Stimulated activated naive CD8-positive, alpha-beta T cell treated with anti-CD3 and anti-CD28 coated beads, Interleukin-15, Interleukin-2, amounts not matched to agents 100 ng/mL and 50 ng/mL, for 24 hours (primary cell): ENCODE data around the gene ITPK1.

ENCODE experiments used
- H3K27ac Mint-ChIP-seq: one replicate; pipeline ENCODE4 v1.8.0; 2021; ENCODE audit warnings: mild to moderate bottlenecking, mixed read lengths
- H3K27me3 Mint-ChIP-seq: one replicate; pipeline ENCODE4 v1.8.0; 2021; ENCODE audit warnings: mixed read lengths
- H3K36me3 Mint-ChIP-seq: one replicate; pipeline ENCODE4 v1.8.0; 2021; ENCODE audit warnings: low read depth, mixed read lengths
- H3K4me1 Mint-ChIP-seq: one replicate; pipeline ENCODE4 v1.8.0; 2021; ENCODE audit warnings: low read depth, mixed read lengths
- H3K4me3 Mint-ChIP-seq: one replicate; pipeline ENCODE4 v1.8.0; 2021; ENCODE audit warnings: mild to moderate bottlenecking, mixed read lengths
- H3K9me3 Mint-ChIP-seq: one replicate; pipeline ENCODE4 v1.8.0; 2021; ENCODE audit warnings: mixed read lengths

The ITPK1 gene

DNA sequence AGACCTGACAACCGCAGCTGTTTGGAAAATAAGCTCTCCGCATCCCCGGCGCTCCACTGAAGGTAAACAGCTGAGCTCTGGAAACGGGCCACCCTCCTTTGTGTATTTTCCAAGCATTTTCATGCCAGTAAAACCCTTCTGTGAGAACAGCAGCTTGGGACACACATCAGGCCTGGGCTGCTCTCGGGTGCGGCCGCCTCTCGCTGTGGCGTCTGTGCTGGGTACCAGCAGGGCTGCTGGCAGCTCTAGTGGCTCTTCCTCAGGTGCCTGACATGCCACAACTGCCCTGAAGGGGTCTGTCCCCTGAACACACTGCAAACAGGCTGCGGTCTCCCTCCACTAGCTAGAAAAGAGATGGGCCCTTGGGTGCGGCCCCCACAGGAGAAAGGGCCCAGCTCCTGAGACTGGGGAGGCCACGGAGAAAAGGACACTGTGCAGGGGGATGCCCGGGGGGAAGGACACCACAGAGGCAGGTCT, 96.3 kb downstream of the ITPK1 start:
- peaks cover 24% of the 10 kb centered on the region for H3K4me1 Mint-ChIP-seq
- no peak overlapping the region for H3K4me3 Mint-ChIP-seq
- peaks cover 8% of the 10 kb centered on the region for H3K36me3 Mint-ChIP-seq
- no peaks in the 10 kb centered on the region for H3K27me3 Mint-ChIP-seq
- H3K27ac Mint-ChIP-seq, result no peak overlapping the region
- no peaks in the 10 kb centered on the region for H3K9me3 Mint-ChIP-seq

- no peaks in the 10 kb centered on the region for H3K27me3 Mint-ChIP-seq
- H3K36me3 Mint-ChIP-seq, result peaks cover 8% of the 10 kb centered on the region
- H3K27ac Mint-ChIP-seq, result no peak overlapping the region
- no peak overlapping the region for H3K4me3 Mint-ChIP-seq
- H3K4me1 Mint-ChIP-seq, result peaks cover 22% of the 10 kb centered on the region
- H3K9me3 Mint-ChIP-seq, result no peaks in the 10 kb centered on the region
Measured at GRCh38 chr14:93018366-93018765, 97.4 kb downstream of the ITPK1 start.

GRCh38 chr14:93017898-93018297, 97.8 kb downstream of the ITPK1 start:
- Mint-ChIP-seq H3K4me1 (peaks cover 22% of the 10 kb centered on the region), H3K4me3 (no peak overlapping the region), H3K36me3 (peaks cover 8% of the 10 kb centered on the region), H3K27me3 (no peaks in the 10 kb centered on the region), H3K27ac (no peak overlapping the region), H3K9me3 (no peaks in the 10 kb centered on the region)

GRCh38 chr14:93017301-93017797, 98.4 kb downstream of the ITPK1 start:
- peaks cover 21% of the 10 kb centered on the region for H3K4me1 Mint-ChIP-seq
- H3K27me3 Mint-ChIP-seq, result no peaks in the 10 kb centered on the region
- H3K27ac Mint-ChIP-seq, result no peak overlapping the region
- H3K9me3 Mint-ChIP-seq, result no peaks in the 10 kb centered on the region
- peaks cover 8% of the 10 kb centered on the region for H3K36me3 Mint-ChIP-seq
- no peak overlapping the region for H3K4me3 Mint-ChIP-seq

DNA sequence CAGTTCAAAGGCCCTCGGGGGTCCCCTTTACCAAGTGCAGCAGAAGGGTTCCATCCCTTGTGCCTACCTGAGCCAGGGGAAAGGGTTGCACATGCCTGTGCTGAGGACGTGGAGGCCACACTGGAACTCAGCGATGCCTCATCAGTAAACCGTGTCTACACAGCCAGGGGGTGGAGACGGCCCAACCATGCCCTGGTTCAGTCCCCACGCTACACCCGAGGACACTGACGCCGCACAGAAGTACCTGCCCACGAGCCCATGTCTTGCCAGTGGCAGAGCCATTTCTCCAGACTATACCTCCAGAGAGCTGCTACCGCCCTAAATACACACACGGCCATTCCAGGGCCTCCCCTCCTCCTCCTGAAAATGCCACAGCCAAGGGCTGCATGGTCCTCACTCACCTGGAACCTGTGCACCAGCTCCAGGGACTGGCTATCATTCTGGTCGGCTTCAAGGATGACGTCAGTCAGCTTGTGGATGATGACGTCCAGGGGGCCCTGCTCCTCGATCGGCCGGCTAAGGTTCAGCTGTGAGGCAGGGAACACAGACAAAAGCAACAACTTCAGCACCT, 99.4 kb downstream of the ITPK1 start:
- Mint-ChIP-seq H3K4me1 (peaks cover 26% of the 10 kb centered on the region), H3K4me3 (no peak overlapping the region), H3K36me3 (peaks cover 8% of the 10 kb centered on the region)

GRCh38 chr14:93015505-93015904, 100.2 kb downstream of the ITPK1 start:
- H3K27me3 Mint-ChIP-seq, result no peaks in the 10 kb centered on the region
- H3K9me3 Mint-ChIP-seq, result no peaks in the 10 kb centered on the region
- peaks cover 27% of the 10 kb centered on the region for H3K4me1 Mint-ChIP-seq
- peaks cover 8% of the 10 kb centered on the region for H3K36me3 Mint-ChIP-seq
- H3K4me3 Mint-ChIP-seq, result no peak overlapping the region
- H3K27ac Mint-ChIP-seq, result no peak overlapping the region

More for the DNA sequence above, 99.4 kb downstream of the ITPK1 start:
- H3K27me3 Mint-ChIP-seq, result no peaks in the 10 kb centered on the region
- H3K9me3 Mint-ChIP-seq, result no peaks in the 10 kb centered on the region
- H3K27ac Mint-ChIP-seq, result no peak overlapping the region

GRCh38 chr14:93015064-93015463, 100.7 kb downstream of the ITPK1 start:
- no peak overlapping the region for H3K27ac Mint-ChIP-seq
- H3K27me3 Mint-ChIP-seq, result no peaks in the 10 kb centered on the region
- no peaks in the 10 kb centered on the region for H3K9me3 Mint-ChIP-seq
- H3K4me1 Mint-ChIP-seq, result peaks cover 27% of the 10 kb centered on the region
- peaks cover 8% of the 10 kb centered on the region for H3K36me3 Mint-ChIP-seq
- H3K4me3 Mint-ChIP-seq, result no peak overlapping the region

- H3K9me3 Mint-ChIP-seq, result no peaks in the 10 kb centered on the region
- H3K27ac Mint-ChIP-seq, result peak overlapping the region; percentile 61
- no peaks in the 10 kb centered on the region for H3K27me3 Mint-ChIP-seq
- H3K4me1 Mint-ChIP-seq, result peaks cover 27% of the 10 kb centered on the region
- peaks cover 8% of the 10 kb centered on the region for H3K36me3 Mint-ChIP-seq
- H3K4me3 Mint-ChIP-seq, result no peak overlapping the region
Measured at GRCh38 chr14:93014058-93015023, 101.4 kb downstream of the ITPK1 start.

DNA sequence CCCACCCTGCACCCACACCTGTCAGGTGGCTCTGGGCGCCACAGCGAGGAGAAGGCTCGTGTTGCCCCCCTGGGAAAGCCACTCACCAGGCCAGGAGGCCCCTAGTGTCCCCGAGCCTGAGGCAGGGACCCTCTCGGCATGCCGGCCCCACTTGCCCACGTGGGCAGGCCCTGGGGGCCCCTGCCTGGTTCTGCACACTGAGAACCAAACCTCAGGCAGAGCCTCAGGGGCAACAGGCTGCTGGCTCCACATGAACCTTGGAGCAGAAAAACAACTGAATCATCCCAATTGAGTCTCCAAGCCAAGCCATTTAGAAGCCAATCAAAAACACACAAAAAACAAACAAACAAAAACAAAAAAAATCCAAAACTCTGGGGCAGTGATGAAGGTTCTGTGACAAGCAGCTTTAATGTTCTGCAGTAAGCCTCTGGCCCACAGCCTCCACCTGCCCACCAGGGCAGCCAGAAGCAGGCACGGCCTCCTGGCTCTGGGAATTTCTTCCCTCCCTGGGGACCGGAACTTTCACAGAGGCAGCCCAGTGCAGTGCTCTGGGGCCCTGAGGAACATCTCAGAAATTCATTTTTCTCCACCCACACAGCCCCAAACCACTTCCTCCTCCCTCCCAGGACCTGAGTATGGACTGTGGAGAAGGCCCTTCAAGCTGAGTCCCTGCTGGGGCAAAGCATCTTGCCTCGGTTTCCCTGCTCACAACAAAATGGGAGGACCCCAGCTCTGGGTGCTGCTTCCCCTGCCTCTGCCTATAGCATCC, 102.6 kb downstream of the ITPK1 start:
- H3K27ac Mint-ChIP-seq, result peak overlapping the region; percentile 61
- peaks cover 29% of the 10 kb centered on the region for H3K4me1 Mint-ChIP-seq
- no peak overlapping the region for H3K4me3 Mint-ChIP-seq
- H3K9me3 Mint-ChIP-seq, result no peaks in the 10 kb centered on the region
- H3K27me3 Mint-ChIP-seq, result no peaks in the 10 kb centered on the region
- H3K36me3 Mint-ChIP-seq, result peaks cover 10% of the 10 kb centered on the region

DNA sequence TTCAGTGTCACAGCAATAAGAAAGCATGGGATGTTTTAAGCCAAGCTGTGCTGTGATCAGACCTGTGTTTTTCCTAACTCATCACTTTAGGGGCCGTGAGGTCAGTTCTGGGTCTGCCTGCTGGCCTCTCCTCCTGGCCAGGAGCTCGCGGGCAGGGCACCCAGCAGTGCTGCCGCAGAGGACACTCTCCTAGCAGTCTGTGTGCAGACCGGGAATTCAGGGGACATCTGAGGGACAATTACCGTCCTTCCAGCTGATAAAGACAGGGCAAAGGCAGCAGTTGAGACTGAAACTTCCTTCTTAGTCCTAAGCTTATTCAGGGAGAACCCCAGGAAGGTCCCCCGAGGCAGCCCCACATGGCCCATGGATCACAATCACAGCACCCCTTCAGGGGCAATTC, 103.2 kb downstream of the ITPK1 start:
- H3K4me1 Mint-ChIP-seq, result peaks cover 35% of the 10 kb centered on the region

GRCh38 chr14:93011650-93012325, 103.9 kb downstream of the ITPK1 start:
- H3K9me3 Mint-ChIP-seq, result no peaks in the 10 kb centered on the region
- H3K36me3 Mint-ChIP-seq, result peaks cover 12% of the 10 kb centered on the region
- H3K27ac Mint-ChIP-seq, result peak overlapping the region; percentile 59
- peaks cover 39% of the 10 kb centered on the region for H3K4me1 Mint-ChIP-seq
- H3K27me3 Mint-ChIP-seq, result no peaks in the 10 kb centered on the region
- H3K4me3 Mint-ChIP-seq, result no peak overlapping the region

More for the DNA sequence above, 103.2 kb downstream of the ITPK1 start:
- H3K36me3 Mint-ChIP-seq, result peaks cover 12% of the 10 kb centered on the region
- H3K4me3 Mint-ChIP-seq, result no peak overlapping the region
- no peaks in the 10 kb centered on the region for H3K9me3 Mint-ChIP-seq
- no peaks in the 10 kb centered on the region for H3K27me3 Mint-ChIP-seq
- no peak overlapping the region for H3K27ac Mint-ChIP-seq

DNA sequence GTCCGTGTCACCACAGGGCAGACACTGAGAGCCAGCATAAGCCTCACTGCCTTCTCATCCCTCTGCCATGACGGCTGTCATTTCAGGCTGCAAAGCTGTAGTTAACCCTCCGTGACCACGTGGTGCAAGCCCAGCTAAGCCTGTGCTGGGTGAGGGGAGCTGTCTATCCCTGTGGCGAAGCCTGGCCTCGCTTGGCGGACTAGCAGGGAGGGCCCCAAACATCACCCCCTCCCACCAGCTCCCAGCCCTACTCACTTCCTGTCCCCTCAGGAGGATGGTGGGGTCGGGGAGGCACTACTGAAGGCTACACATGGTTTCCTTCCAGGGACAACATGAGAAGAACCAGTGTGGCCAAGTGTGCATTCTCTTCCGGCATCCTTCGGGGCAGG, 104.6 kb downstream of the ITPK1 start:
- Mint-ChIP-seq H3K27ac (no peak overlapping the region), H3K27me3 (no peaks in the 10 kb centered on the region), H3K4me1 (peaks cover 41% of the 10 kb centered on the region), H3K9me3 (no peaks in the 10 kb centered on the region), H3K36me3 (peaks cover 12% of the 10 kb centered on the region), H3K4me3 (no peak overlapping the region)

DNA sequence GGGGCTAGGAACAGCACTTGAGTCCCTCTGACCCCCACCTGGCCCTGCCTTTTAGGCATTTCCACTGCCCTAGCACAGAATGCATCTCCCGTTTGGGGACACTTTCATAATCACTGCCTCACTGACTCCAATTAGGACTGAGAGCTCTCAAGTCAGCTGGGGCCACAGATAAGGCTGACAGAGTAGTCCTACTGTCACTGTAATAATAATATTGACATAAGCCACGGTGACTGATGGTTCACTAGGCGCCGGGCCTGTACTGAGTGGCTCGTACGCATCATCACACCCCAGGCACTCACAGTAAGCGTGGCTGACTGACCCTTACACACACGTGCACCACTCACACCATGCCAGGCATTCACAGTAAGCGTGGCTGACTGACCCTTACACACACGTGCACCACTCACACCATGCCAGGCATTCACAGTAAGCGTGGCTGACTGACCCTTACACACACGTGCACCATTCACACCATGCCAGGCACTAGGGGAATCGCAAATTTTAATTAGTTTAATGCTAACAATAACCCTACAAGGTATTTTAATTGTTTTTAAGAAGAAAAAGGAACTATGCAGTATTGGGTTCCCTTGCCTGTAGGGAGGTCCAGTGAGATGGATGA, 105.1 kb downstream of the ITPK1 start:
- peaks cover 41% of the 10 kb centered on the region for H3K4me1 Mint-ChIP-seq
- H3K9me3 Mint-ChIP-seq, result no peaks in the 10 kb centered on the region
- peaks cover 8% of the 10 kb centered on the region for H3K36me3 Mint-ChIP-seq
- H3K27ac Mint-ChIP-seq, result no peak overlapping the region
- no peaks in the 10 kb centered on the region for H3K27me3 Mint-ChIP-seq
- H3K4me3 Mint-ChIP-seq, result no peak overlapping the region

GRCh38 chr14:93010130-93010499, 105.6 kb downstream of the ITPK1 start:
- no peaks in the 10 kb centered on the region for H3K27me3 Mint-ChIP-seq
- peaks cover 8% of the 10 kb centered on the region for H3K36me3 Mint-ChIP-seq
- no peaks in the 10 kb centered on the region for H3K9me3 Mint-ChIP-seq
- peaks cover 41% of the 10 kb centered on the region for H3K4me1 Mint-ChIP-seq
- no peak overlapping the region for H3K27ac Mint-ChIP-seq
- no peak overlapping the region for H3K4me3 Mint-ChIP-seq
